ENCODE results near the gene DEPDC1. TPM values are rescaled to one million over a fixed set of nuclear protein-coding genes. Genes with fewer than 3 reads are reported as not detected.

The DEPDC1 gene
- total and polyA plus RNA-seq, 4 donors: 0.52 to 18.3 (median 0.58) TPM; not detected in 1

- Histone ChIP-seq H3K9me3 (ENCODE audit: control insufficient read depth in 4 of 4, low read length in 3 of 4) (no peaks in the 10 kb centered on the region), H3K9ac (ENCODE audit: low read depth in 1 of 2, low read length in 2 of 2) (no peak overlapping the region), H3K27ac (ENCODE audit: low read depth in 1 of 2, low read length in 2 of 2) (no peak overlapping the region), H3K4me3 (ENCODE audit: low read depth in 1 of 3, low read length in 3 of 3) (no peak overlapping the region), H3K36me3 (ENCODE audit: control insufficient read depth in 4 of 4, insufficient read depth in 3 of 4, low read depth in 1 of 4, low read length in 3 of 4) (no peaks in the 10 kb centered on the region), H3K4me1 (ENCODE audit: control insufficient read depth in 4 of 4, insufficient read depth in 4 of 4, low read length in 3 of 4) (no peaks in the 10 kb centered on the region), H3K27me3 (ENCODE audit: control insufficient read depth in 4 of 4, insufficient read depth in 4 of 4, low read length in 3 of 4) (no peaks in the 10 kb centered on the region)
- WGBS: 93% methylated on average over 1 of the region's 1 CpG
- no peak for DNase-seq (ENCODE audit: low spot score)
- TF ChIP-seq RXRA (IDR thresholded peaks at IDR 0.05): no peak
- no peak for TF ChIP-seq SP1 (IDR thresholded peaks at IDR 0.05)
Measured at GRCh38 chr1:68484618-68485017, 12.3 kb downstream of the DEPDC1 start.

- Histone ChIP-seq H3K9me3 (ENCODE audit: control insufficient read depth in 4 of 4, low read length in 3 of 4) (no peaks in the 10 kb centered on the region), H3K4me3 (ENCODE audit: low read depth in 1 of 3, low read length in 3 of 3) (no peak overlapping the region), H3K27me3 (ENCODE audit: control insufficient read depth in 4 of 4, insufficient read depth in 4 of 4, low read length in 3 of 4) (no peaks in the 10 kb centered on the region), H3K4me1 (ENCODE audit: control insufficient read depth in 4 of 4, insufficient read depth in 4 of 4, low read length in 3 of 4) (no peaks in the 10 kb centered on the region), H3K36me3 (ENCODE audit: control insufficient read depth in 4 of 4, insufficient read depth in 3 of 4, low read depth in 1 of 4, low read length in 3 of 4) (no peaks in the 10 kb centered on the region), H3K27ac (ENCODE audit: low read depth in 1 of 2, low read length in 2 of 2) (no peak overlapping the region), H3K9ac (ENCODE audit: low read depth in 1 of 2, low read length in 2 of 2) (no peak overlapping the region)
- DNase-seq (ENCODE audit: low spot score): no peak
- 94% methylated on average over 3 of the region's 3 CpGs for WGBS
- TF ChIP-seq TAF1 (conservative IDR thresholded peaks at IDR 0.05) (no peak), RXRA (IDR thresholded peaks at IDR 0.05) (no peak), SP1 (IDR thresholded peaks at IDR 0.05) (no peak), REST (IDR thresholded peaks at IDR 0.05) (no peak), GABPA (IDR thresholded peaks at IDR 0.05 in 1 of 2, conservative IDR thresholded peaks at IDR 0.05 in 1 of 2) (no peak)
Measured at GRCh38 chr1:68481041-68481440, 15.8 kb downstream of the DEPDC1 start.

GRCh38 chr1:68479501-68479900 lies 17.4 kb downstream of the DEPDC1 start:
- Histone ChIP-seq H3K9ac (ENCODE audit: low read depth in 1 of 2, low read length in 2 of 2) (no peak overlapping the region), H3K9me3 (ENCODE audit: control insufficient read depth in 4 of 4, low read length in 3 of 4) (no peaks in the 10 kb centered on the region), H3K4me1 (ENCODE audit: control insufficient read depth in 4 of 4, insufficient read depth in 4 of 4, low read length in 3 of 4) (no peaks in the 10 kb centered on the region), H3K27me3 (ENCODE audit: control insufficient read depth in 4 of 4, insufficient read depth in 4 of 4, low read length in 3 of 4) (no peaks in the 10 kb centered on the region), H3K36me3 (ENCODE audit: control insufficient read depth in 4 of 4, insufficient read depth in 3 of 4, low read depth in 1 of 4, low read length in 3 of 4) (no peaks in the 10 kb centered on the region), H3K27ac (ENCODE audit: low read depth in 1 of 2, low read length in 2 of 2) (no peak overlapping the region), H3K4me3 (ENCODE audit: low read depth in 1 of 3, low read length in 3 of 3) (no peak overlapping the region)
- TF ChIP-seq HNF4A (conservative IDR thresholded peaks at IDR 0.05) (no peak), NR2F2 (IDR thresholded peaks at IDR 0.05) (no peak), MAX (IDR thresholded peaks at IDR 0.05) (no peak), ATF3 (IDR thresholded peaks at IDR 0.05) (no peak), RAD21 (IDR thresholded peaks at IDR 0.05) (no peak)
- DNase-seq (ENCODE audit: low spot score): no peak
- 97% methylated on average over 2 of the region's 2 CpGs for WGBS

GRCh38 chr1:68478662-68479061 lies 18.2 kb downstream of the DEPDC1 start:
- Histone ChIP-seq H3K4me1 (ENCODE audit: control insufficient read depth in 4 of 4, insufficient read depth in 4 of 4, low read length in 3 of 4) (no peaks in the 10 kb centered on the region), H3K9ac (ENCODE audit: low read depth in 1 of 2, low read length in 2 of 2) (no peak overlapping the region), H3K27me3 (ENCODE audit: control insufficient read depth in 4 of 4, insufficient read depth in 4 of 4, low read length in 3 of 4) (no peaks in the 10 kb centered on the region), H3K36me3 (ENCODE audit: control insufficient read depth in 4 of 4, insufficient read depth in 3 of 4, low read depth in 1 of 4, low read length in 3 of 4) (no peaks in the 10 kb centered on the region), H3K4me3 (ENCODE audit: low read depth in 1 of 3, low read length in 3 of 3) (no peak overlapping the region), H3K27ac (ENCODE audit: low read depth in 1 of 2, low read length in 2 of 2) (no peak overlapping the region), H3K9me3 (ENCODE audit: control insufficient read depth in 4 of 4, low read length in 3 of 4) (no peaks in the 10 kb centered on the region)
- TF ChIP-seq TAF1 (conservative IDR thresholded peaks at IDR 0.05) (no peak), RAD21 (IDR thresholded peaks at IDR 0.05) (no peak), NR2F2 (IDR thresholded peaks at IDR 0.05) (no peak), REST (IDR thresholded peaks at IDR 0.05) (no peak), SP1 (IDR thresholded peaks at IDR 0.05) (no peak), GABPA (IDR thresholded peaks at IDR 0.05 in 1 of 2, conservative IDR thresholded peaks at IDR 0.05 in 1 of 2) (no peak), JUND (IDR thresholded peaks at IDR 0.05) (no peak), FOXA2 (IDR thresholded peaks at IDR 0.05) (no peak), ATF3 (IDR thresholded peaks at IDR 0.05) (no peak)
- 93% methylated on average over 2 of the region's 2 CpGs for WGBS
- DNase-seq (ENCODE audit: low spot score): no peak

All from liver (tissue), 9 donors.